ENCODE results near the gene KLC1.
A peak's percentile ranks its signal among the peaks of the same experiment; 100 is the strongest.

The KLC1 gene

GRCh38 chr14:103716091-103716801 is 87.2 kb downstream of the KLC1 start:
- DNase-seq (ENCODE audit: low read depth in 3 of 3, low spot score in 1 of 3) = peak in 1 of 3 donors; percentile 14

- no peak for DNase-seq (ENCODE audit: low read depth in 3 of 3, low spot score in 1 of 3)
These were observed 87.9 kb downstream of the KLC1 start for GRCh38 chr14:103716899-103717411.

DNA sequence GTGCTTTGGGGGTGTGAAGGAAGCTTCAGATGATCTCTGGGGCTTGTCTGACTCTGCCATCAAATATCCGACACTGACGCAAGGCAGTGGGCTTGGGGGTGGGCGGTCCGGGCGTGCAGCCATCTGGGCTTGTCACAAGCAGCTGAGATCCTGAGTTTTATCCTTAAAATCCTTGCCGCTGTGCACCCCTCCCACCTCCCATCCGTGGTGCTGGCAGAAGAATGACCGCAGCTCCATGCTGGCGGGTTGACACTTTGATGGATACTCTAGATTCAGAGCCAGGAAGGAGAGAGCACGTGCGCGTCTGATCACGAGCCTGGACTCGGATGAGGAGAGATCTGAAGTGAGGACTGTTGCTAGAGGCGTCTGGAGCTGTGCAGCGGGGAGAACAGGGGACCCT is 89.6 kb downstream of the KLC1 start:
- no peak for DNase-seq (ENCODE audit: low read depth in 3 of 3, low spot score in 1 of 3)

GRCh38 chr14:103719751-103720150 is 90.7 kb downstream of the KLC1 start:
- no peak for DNase-seq (ENCODE audit: low read depth in 3 of 3, low spot score in 1 of 3)

DNA sequence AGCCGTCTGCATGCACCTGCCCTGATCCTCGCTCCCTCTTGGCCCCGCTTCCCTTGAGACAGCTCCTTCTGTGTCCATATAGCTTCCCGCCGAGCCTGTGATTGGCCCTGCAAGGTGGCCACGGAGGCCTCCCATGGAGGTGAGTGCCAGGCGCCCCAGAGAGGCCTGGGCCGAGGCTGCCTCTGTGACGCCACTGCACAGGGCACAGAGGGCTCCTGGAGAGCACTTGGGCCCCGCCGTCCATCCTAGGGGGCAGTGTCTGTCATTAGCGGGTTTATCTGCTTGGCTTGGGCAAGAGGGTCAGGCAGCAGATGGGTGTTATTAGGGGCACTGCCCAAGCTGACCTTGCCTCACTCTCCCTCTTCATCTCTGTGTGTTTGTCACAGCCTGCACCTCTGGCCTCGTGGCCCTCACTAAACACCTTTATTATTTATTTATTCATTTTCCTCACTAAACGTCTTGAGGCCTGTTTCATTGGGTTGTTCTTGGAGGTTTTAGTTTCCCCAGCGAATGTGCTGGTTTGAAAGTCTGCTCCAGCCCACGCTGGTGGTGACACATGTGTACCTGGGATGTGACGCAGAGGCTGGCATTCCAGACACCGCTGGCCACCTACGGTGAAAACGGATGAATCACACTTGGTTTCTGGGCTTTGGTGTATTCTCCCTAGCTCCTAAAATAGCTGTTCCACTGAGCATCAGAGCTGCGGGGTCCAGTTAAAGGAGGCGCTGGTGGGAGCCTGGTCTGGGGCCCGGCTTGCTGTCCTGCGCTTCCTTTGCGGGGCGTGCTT is 92.5 kb downstream of the KLC1 start:
- DNase-seq (ENCODE audit: low read depth in 3 of 3, low spot score in 1 of 3) = no peak

GRCh38 chr14:103723748-103724081 is 94.7 kb downstream of the KLC1 start:
- no peak for DNase-seq (ENCODE audit: low read depth in 3 of 3, low spot score in 1 of 3)

- DNase-seq (ENCODE audit: low read depth in 3 of 3, low spot score in 1 of 3) = no peak
These were observed 95.1 kb downstream of the KLC1 start for GRCh38 chr14:103724116-103724515.

DNA sequence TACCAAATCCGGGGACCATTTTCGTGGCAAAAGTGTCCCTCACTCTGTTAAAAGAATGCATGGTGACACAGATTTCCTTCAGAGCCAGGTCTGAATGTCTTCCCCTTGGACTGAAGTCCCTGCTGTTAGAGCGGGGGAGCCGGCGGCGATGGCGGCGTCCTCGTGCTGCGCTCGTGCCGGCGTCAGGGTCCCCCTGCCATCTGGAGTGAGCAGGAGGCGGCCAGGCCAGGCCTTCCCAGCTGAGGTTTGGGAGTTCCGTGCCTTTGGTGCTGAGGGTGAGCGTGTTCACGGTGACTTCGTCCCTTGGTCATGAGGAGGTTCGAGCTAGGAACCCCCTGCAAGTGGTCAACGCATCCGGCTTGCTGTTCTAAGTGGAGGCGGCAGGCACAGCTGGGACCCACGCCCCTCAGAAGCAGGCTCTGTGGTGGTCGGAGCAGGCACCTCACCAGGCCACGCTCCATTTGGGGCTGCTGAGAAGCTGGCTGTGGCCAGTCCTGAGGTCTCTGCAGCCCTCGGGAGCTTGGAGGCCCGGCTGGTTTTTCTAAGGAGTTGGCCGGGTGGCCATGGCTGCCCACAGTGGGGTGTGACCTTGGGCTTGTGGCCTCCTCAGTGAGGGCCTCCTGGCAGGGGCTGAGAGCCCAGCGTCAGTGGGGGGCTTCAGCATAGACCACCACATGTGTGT is 96.1 kb downstream of the KLC1 start:
- no peak for DNase-seq (ENCODE audit: low read depth in 3 of 3, low spot score in 1 of 3)

DNA sequence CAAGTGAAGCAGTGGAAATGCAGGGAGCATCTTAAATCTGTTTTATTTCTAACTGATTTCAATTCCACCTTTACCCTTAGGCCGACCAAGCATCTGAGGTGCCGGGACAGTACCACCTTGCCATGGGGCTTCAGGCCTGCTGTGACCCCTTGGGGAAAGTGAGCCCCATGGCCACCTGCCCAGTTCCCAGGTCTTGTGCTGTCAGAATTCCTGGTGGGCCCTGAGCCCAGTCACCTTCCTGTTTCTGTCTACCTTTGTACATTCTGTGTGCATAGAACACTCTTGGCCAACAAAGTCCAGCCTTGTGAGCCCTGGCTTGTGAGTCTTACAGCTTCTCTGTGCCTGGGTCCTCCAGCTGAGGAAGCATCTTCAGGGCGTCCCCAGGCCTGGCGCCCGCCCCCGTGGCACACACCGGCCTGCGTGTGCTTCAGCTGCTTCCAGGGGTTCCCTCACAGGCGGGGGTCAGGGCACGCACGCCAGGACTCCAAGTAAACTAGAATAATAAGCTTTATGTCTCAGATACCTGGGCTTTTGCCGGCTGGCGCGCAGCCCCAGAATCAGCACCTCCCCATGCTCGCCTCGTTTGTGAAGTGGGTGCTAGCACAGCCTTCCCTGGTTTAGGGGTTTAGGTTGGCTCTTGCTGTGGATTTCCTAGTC is 96.9 kb downstream of the KLC1 start:
- DNase-seq (ENCODE audit: low read depth in 3 of 3, low spot score in 1 of 3) = no peak

- no peak for DNase-seq (ENCODE audit: low read depth in 3 of 3, low spot score in 1 of 3)
These were observed 97.5 kb downstream of the KLC1 start for GRCh38 chr14:103726474-103726873.

DNA sequence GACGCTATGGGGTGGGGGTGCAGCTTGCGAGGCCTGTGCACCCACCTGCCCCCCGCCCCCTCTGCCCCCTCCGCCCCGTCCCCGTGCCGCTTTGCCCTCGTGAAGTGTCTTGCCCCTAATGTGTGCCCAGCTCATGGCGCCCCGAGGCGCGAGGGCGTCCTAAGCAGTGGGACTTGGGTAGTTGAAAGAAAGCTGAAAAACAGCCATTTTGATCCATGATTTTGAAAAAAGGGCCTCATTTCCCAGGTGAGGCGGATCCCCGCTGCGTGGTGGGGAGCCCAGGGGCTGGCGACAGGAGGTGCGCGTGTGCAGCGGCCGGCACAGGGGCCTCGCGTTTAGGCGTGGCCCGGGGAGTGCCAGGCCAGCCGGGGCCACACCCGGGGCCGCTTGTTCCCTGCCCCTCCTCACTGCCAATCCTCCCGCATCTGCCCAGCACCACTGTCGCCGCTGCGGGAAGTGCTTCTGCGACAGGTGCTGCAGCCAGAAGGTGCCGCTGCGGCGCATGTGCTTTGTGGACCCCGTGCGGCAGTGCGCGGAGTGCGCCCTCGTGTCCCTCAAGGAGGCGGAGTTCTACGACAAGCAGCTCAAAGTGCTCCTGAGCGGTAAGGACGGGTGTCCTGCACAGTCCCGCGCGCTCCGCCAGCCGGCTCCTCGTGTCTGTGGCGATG is 98.4 kb downstream of the KLC1 start:
- no peak for DNase-seq (ENCODE audit: low read depth in 3 of 3, low spot score in 1 of 3)

DNA sequence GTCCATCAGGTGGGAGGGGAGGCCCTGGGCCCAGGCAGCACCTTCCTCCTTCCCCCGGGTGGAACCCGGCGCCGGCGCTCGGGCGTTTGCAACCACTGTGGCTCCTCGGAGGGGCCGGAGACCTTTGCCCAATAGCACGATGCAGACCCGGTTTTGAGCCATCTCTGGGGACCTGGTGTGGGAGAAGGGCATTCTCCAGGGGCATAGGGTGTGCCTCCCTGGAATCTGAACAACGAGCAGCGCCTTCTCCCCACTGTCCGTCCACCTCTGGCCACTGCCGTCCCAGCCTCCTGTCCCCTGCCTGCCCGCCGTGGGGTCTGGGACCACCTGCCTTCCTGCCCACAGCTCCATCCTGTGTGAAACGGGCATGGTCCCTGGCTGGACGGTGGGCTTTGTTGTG is 99.1 kb downstream of the KLC1 start:
- DNase-seq (ENCODE audit: low read depth in 3 of 3, low spot score in 1 of 3) = no peak

GRCh38 chr14:103728721-103729120 is 99.7 kb downstream of the KLC1 start:
- DNase-seq (ENCODE audit: low read depth in 3 of 3, low spot score in 1 of 3) = no peak

DNA sequence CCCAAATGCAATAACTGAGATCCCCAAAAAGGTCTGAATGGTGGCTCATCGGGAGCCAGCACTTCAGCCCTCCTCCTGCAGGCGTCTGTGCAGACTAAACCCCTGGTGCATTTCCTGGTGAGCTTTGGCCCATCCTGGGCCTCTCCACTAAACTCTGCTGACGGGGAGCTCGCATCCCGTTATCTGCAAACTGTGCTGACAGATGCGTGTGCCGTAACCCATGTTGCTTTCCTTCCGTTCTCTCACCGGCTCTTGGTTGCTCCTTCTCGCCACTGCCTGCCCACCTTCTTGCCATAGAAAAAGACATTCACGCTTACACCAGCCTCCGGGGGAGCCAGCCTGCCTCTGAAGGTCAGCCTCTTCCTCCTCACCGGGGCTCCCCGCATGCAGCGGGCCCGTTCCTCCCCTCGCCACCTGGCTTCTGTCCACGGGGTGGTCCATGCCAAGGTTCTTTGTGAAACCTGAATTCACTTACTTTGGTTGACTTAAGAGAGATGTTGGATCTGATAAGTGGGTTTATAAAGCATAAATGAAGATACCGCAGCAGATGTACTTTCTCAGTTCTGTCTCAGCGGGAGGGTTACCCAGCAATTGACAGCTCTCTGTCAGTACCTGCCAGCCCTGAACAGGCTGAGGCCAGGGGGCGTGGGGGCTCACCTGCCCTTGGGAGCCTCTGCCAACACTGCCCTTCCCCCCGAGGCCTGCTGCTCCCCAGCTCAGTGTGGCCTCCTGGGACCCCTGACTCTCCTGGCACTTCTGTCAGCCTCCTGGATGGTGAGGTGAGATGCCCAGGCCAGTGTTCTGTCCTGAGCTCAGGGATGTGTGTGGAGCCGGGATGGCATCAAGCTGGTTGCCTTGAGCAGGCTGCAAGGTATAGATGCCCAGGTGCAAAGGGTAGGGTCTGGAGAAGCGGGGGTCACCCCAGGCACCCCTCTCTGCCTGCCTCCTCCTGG is 100.8 kb downstream of the KLC1 start:
- DNase-seq (ENCODE audit: low read depth in 3 of 3, low spot score in 1 of 3) = no peak

GRCh38 chr14:103730490-103731035 is 101.6 kb downstream of the KLC1 start:
- no peak for DNase-seq (ENCODE audit: low read depth in 3 of 3, low spot score in 1 of 3)

GRCh38 chr14:103731481-103731880 is 102.5 kb downstream of the KLC1 start:
- no peak for DNase-seq (ENCODE audit: low read depth in 3 of 3, low spot score in 1 of 3)

- no peak for DNase-seq (ENCODE audit: low read depth in 3 of 3, low spot score in 1 of 3)
These were observed 103.2 kb downstream of the KLC1 start for GRCh38 chr14:103731916-103732867.

- DNase-seq (ENCODE audit: low read depth in 3 of 3, low spot score in 1 of 3) = no peak
These were observed 104.0 kb downstream of the KLC1 start for GRCh38 chr14:103732868-103733620.

Data from stimulated activated CD4-positive, alpha-beta T cell treated with anti-CD3 and anti-CD28 coated beads, TNF-alpha, amount 100 ng/mL, for 1 hour (primary cell).